GM18520 (cell line): ENCODE data around the gene TLE2.

Experiments used
- ATAC-seq: cut with Tn5 transposase; IDR thresholded peaks from one replicate; pipeline ENCODE4 v1.9.1; 2021; ENCODE audit not compliant: unreplicated experiment

TLE2 gene

GRCh38 chr19:3029065-3029923, at the start of gene TLE2:
Gene TLE2 (minus strand): TSS chr19:3029280. CDS start chr19:3028904, 376 bp downstream.
- no peak for ATAC-seq

- ATAC-seq, result no peak
These were observed 46.7 kb upstream of the TLE2 start for GRCh38 chr19:3075605-3076431.

GRCh38 chr19:3073931-3074595, 45.0 kb upstream of the TLE2 start:
- ATAC-seq, result no peak

DNA sequence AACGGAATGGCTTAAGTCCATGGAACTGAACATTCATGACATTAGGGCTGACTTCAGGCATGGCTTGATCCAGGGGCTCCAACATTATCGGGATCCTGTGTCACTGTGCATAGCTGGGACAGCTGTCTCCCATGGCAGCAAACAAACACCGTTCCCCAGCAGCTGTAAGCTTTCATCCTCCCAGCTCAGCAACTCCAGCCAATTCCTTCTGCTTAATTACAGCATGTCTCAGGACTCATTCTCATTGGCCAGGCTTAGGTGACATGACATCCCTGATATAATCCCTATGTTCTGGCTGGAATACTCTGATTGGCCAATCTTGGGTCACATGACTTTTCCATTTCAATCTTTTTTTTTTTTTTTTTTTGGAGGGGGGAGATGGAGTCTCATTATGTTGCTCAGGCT, 44.1 kb upstream of the TLE2 start:
- ATAC-seq, result no peak

DNA sequence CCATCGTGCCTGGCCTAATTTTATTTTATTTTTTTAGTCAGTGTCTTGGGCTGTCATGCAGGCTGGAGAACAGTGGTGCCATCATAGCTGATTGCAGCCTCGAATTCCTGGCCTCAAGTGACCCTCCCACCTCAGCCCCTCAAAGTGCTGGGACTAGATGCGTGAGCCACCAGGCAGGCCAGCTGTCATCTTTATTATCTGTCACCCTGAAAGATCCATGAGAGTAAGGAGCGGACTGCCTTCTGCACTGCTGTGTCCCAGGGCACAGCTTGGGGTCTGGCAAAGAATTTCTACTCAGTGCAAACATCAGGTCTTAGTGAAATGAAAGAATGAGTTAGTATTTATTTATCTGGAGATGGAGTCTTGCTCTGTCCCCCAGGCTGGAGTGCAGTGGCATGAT, 42.7 kb upstream of the TLE2 start:
- no peak for ATAC-seq

DNA sequence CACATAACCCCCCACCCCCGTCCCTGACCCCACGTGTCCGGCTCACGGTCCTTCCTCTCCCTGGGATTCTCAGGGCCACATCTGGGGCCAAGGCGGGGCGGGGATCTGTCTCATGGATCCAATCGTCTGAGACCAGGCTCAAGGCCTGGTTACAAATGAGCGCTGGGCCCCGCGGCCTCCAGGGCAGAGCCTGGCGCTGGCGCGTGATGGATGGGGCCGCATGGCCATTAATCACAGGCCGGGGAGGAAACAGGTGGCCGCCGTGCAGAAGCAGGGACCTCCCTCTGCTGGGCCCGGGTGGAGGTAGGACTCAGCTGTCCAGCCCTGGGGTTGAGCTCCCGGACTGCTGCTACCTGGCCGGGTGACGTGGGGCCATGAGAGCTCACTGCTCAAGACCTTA, 39.0 kb upstream of the TLE2 start:
- ATAC-seq, result no peak

DNA sequence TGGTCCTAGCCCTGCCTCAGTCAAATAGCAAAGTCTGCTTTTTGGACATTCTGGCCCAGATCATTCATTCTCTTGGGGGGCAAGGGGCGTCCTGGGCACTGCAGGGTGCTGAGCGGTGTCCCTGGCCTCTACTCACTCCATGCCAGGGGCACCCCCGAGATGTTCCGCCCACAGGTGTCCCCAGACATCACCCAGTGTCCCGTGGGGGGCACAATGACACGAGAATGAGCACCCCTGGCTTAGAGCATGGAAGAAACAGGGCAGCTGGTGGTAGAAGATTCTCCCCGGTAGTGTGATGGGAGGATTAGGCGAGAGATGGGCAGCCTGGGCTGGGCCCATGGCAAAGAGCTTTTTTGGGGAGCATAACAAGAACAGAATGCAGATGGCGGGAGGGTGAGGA, 38.5 kb upstream of the TLE2 start:
- ATAC-seq, result no peak

DNA sequence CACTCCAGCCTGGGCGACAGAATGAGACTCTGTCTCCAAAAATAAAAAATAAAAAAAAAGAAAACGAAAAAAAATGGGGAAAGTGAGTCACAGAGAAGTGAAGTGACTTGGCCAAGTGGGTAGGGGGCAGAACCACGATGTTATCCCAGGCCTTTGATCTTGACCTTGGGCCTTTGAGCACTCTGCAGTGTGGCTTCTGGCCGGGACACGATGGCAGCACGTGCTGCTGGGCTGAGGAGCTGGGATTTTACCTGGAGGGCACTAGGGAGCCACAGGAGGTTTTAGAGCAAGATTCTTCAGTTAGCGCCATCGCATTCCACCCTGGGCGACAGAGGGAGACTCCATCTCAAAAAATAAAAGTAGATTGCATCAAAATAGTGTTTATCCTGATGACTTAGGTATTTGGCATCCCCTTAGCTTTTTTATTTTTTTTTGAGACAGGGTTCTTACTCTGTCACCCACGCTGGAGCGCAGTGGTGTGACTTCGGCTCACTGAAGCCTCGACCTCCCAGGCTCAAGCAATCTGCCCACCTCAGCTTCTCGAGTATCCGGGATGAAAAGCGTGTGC, 37.5 kb upstream of the TLE2 start:
- no peak for ATAC-seq

DNA sequence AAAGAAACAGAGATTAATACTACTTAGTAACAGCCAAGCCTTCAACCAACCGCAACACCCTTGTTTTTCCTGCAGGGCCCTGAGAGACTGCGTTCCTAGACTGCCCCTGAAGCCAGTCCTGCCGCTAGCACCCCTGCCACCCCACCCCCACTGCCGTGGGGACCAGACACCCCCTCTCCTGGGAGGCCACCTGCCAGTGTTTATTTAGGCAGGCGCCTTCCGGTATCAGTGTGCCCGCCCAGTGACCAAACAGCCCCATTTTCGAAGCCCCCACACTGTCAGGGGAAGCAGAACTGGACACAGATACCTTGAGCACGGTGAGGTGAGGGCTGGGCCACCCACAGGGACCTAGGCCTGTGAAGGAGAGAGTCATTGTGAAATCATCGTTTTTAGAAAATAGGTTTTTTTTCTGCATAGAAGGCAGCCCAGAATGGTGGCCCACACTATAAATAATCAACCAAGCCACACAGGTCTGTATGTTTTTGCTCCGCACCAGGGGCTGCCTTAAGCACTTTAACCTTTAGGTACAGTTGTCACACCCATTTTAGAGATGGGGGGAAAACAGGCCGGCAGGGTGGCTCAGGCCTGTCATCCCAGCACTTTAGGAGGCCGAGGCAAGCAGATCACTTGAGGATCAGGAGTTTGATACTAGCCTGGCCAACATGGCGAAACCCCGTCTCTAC, 36.7 kb upstream of the TLE2 start:
- no peak for ATAC-seq

- no peak for ATAC-seq
These were observed 34.9 kb upstream of the TLE2 start for GRCh38 chr19:3064011-3064330.

DNA sequence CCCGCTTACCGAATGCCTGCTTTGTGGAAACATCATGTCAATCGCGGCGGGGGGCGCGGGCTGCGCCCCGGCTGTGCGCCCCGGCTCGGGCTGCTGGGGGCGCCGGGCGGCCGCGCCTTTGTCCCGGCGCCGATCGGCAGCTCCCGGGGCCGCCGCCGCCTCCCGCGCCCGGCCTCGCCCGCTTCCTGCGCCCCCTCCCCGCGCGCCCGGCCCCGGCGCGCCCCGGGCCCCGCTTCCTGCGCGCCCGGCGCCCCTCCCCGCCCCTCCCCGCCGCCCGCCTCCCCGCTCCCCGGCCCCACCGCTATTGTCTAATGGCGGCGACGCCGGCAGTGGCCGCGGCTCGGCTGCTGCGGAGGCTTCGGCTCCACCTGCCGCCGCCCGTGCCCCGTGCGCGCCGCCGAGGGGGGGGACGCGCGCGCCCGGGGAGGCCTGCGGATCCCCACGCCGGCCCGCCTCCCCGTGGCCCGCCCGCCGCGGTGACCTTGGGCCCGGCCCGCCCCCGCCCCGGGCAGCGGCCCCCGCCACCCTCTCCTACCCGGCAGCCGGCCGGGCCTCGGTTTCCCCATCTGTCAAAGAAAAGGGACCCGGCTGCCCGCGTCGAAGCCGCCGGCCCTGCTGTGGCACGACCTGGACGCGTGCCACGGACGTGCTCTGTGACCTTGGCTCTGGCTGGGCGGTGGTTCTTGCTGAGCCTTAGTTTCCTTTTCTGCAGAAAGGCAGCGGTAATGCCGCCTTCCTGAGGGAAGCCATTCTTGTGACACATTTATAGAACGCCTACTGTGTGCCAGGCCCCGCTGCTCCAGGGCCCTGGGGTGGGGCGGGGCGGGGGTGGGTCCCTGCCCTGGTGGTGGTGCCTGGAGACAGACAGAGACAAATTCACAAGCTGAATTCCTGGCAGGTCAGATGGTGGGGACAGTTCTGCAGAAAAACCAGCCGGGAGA, 33.4 kb upstream of the TLE2 start, which contains the start of gene TLE5:
TLE5 (minus strand) TSS at position 331 of the 941 bp plus-strand sequence; CDS start at position 36, 295 bp downstream.
- ATAC-seq, result no peak

DNA sequence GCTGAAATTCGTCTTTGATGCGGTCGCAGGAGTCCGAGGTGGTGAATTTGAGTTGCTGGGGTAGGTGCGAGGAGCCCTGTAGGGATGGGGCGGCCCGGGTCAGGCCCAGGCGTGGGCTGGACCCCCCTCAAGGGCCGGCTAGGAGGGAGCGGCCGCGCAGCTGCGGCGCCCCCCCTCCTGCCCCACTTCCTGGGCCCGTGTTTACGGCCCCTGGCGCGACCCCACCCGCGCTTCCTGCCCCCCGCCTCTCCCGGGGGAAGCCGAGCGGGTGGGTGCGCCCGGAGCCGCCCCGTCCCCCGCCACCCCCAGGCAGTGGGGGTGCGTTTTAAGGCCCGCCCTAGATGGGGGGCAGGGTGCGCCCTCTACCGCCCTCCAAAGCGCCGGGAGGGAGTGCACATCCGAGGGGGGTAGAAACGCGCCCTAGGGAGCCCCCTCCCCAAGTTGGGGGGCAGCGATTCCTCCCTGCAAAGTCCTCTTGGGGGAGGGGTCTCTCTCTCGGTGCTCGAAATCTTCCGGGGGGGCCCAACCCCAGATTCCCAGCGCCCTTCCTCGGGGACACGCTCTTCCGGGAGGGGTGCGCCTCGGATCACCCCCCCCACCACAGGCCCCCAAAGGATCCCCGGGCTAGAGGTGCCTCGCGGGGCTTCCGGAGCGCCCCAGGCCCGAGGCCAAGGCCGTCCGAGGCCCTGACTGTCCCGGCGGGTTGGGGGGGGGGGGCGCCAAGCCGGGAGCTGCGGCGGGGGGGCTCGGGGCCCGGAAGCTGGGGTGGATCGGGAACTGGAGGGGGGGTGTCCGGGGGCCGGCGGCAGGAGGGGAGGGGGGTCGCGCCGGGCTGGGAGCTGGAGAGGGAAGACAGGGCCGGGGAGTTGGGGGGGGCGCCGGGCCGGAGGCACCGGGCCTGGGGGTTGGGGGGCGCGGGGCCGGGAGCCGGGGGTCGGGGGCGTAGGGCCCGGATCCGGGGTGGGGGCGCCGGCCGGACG, 32.4 kb upstream of the TLE2 start:
- no peak for ATAC-seq

DNA sequence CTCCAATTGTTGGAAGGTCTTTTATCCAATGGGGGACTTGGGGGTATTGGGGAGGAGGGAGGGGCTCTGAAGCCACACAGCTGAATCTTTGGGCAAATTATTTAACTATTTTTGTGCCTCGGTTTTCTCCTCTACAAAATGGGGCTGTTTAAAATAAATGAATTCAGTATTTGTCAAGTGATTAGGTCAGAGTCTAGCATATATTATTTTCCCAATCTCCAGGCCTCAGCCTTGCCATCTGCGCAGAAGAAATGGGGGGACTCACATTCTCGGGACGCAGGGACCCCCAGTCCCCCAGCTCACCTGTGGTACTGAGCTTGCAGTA, 31.7 kb upstream of the TLE2 start:
- no peak for ATAC-seq

DNA sequence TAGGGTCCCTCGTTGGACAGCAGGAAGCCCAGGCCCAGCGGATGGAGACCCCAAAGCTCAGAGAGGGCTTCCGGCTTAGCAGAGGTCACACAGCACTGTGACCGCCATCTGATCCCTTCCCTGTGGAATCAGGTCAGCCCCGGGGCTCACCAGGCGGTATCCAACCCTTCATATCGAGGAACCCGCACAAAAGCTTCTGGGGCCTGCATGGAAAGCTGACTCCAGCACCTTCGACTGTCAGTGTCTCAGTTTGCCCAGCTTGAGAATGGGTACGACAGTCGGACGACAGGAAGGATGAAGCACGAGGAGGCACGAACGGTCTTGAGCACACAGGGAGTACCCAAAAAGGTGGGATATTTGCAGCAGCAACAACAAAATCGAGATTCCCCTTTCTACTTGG, 30.6 kb upstream of the TLE2 start:
- no peak for ATAC-seq

- ATAC-seq, result no peak
These were observed 29.8 kb upstream of the TLE2 start for GRCh38 chr19:3058821-3059314.

DNA sequence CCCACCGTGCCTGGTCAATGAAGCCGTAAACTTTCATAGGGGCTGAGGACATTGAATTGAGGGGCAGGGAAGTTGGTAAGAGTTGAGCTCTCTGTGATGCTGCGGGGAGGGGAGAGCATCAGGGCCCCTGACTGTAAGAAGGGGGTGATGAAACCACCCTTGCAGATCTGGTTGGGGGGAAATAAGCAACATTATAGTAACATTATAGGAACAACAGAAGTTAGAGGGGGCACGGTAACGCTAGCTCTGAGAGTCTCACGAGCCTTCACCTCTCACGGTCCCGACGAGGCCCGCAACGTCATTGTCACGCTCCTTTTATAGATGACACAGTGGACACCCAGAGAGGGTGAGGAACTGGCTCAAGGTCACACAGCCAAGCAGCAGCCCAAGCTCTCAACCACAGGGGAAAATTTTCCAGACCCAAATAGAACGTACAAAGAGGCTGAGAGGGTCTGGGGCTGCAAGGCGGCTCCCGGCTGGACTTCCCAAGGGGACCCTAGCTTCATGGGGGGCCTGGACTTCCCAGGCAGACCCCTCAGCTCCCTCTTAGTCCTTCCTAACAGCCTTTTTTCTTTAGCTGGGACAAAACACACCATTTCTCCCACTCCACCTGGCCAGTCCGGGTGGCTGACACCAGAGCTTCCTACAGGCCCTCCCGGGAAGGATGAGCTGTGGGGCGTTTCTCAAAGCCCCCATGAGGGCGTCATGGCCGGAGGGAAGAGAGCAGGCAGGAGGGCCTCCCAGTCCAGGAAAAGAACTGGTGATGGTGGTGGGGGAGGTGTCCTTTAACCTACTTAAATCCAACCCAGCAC, 29.1 kb upstream of the TLE2 start:
- no peak for ATAC-seq

DNA sequence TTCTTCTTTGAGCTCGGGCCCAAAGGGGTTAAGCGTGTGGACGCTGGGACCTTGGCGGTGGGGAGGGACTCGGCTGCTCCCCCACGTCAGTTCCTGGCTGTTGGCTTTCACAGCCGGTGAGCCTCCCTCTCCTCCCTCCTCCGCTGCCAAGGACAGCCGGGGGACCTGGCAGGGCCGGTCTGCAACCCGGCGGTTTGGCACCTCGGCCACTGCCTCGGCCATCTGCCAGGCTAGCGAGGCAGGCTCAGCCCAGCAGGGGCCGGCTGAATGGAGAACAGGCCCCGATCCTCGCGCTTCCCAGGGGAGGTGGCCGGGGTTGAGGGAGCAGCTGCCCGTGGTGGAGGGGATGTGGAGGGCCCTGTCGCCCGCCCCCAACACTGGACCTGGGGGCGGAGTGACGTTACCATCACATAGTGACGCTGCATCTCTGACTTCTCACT, 28.2 kb upstream of the TLE2 start:
- no peak for ATAC-seq
